ENCODE results near the gene LPP.

- TF ChIP-seq POLR2A (IDR thresholded peaks at IDR 0.05) (no peak), POLR2AphosphoS5 (IDR thresholded peaks at IDR 0.05) (no peak)
- TF ChIP-seq, protein P1, sequence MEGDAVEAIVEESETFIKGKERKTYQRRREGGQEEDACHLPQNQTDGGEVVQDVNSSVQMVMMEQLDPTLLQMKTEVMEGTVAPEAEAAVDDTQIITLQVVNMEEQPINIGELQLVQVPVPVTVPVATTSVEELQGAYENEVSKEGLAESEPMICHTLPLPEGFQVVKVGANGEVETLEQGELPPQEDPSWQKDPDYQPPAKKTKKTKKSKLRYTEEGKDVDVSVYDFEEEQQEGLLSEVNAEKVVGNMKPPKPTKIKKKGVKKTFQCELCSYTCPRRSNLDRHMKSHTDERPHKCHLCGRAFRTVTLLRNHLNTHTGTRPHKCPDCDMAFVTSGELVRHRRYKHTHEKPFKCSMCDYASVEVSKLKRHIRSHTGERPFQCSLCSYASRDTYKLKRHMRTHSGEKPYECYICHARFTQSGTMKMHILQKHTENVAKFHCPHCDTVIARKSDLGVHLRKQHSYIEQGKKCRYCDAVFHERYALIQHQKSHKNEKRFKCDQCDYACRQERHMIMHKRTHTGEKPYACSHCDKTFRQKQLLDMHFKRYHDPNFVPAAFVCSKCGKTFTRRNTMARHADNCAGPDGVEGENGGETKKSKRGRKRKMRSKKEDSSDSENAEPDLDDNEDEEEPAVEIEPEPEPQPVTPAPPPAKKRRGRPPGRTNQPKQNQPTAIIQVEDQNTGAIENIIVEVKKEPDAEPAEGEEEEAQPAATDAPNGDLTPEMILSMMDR (IDR thresholded peaks at IDR 0.05): no peak
Observed at GRCh38 chr3:188782613-188783124, 628.7 kb downstream of the LPP start.
